Adipose tissue (tissue), 3 donors: ENCODE data around the gene PLCB2. TPM values are rescaled to one million over a fixed set of nuclear protein-coding genes. Genes with fewer than 3 reads are reported as not detected.

Experiments used
- H3K27ac ChIP-seq: one replicate; pipeline ENCODE4 v1.5.1; 2013; ENCODE audit warnings: low read depth, low read length
- WGBS, 3 donors: extraction: QIAGEN DNeasy Blood & Tissue Kit; methylation state at CpG; one replicate each; pipeline ENCODE4 v1.1.7; 2013; 5-methylcytosine and 5-hydroxymethylcytosine counted together
- polyA plus RNA-seq, 3 donors: library from polyadenylated mRNA; stranded (reverse); fragments of 200-250 nt; gene quantifications; one replicate each; pipeline ENCODE4 v1.2.3, GENCODE V29; 2013
- donor health status: healthy with polysubstance abuse.
- donor health status: Bipolar disorder and iron deficiency.
- donor health status: healthy.

PLCB2 gene
- polyA plus RNA-seq, 3 donors = 3.3 to 15.1 (median 12.7) TPM

DNA sequence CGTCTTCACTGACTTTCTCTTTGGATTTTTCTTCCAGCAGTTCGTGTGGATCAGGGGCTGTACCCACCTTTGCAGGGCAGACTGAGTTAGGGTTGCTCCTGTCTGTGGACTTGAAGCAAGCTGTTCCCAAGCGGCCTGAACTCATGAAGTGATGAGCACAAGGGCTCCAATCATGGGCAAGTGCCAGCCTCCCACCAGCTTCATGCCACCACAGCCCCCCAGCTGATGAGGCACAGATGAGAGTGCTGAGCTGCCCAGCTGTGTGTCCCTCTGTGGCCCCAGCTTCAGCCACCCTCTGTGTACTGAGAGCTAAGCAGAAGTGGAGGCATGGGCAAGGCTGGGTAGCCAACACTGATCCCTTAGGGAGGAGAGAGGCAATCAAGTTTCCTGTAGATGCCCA lies 3.3 kb upstream of the PLCB2 start:
- WGBS, 3 donors = 67 to 71% (median 71%) methylated on average over 3 of the region's 3 CpGs
- no peak overlapping the region for H3K27ac ChIP-seq

DNA sequence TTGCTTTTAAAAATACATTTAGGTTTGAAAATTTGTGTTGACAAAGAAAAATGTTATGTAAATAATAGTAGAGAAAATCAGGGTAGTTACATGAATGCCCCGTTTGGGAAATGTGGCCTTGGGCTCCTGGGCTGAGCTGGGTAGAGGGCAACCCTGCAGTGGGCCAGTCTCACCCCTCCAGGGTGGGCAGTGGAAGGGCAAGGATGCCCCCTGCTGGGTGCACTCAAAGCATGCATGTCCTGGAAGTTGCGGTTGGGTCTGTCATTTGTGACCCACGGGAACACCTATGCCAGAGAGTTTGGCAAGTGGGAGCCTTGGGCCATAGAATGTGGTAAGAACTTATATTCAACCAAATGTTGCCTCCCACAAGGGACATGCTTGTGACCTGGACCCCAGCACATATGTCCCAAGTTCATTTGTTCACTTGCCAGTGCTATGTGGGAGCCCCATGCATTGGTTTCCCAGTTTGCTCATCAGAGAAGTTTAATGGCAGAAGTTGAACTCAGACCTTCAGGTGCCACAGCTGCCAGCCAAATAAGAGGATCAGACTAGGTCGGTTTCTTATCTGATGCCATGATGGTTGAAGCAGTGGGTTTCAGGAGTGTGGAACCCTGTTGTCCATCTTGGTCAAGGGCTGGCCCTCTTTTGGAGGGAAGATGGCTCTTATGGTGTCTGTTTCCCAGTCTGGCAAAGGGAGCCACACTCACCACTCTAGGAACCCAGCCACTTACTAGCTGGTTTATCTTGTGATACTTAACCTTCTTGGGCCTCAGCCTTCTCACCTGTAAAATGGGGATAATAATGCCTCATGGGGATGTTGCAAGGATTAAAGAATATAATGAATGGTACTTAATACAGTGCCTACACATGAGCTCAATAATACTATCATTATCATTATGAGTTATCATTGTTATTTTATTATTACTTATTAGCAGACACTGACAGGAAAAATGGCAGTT lies 2.5 kb upstream of the PLCB2 start:
- H3K27ac ChIP-seq = no peak overlapping the region
- WGBS, 3 donors = 12 to 18% (median 16%) methylated on average over 4 of the region's 4 CpGs

- H3K27ac ChIP-seq = no peak overlapping the region
- 52 to 88% (median 70%) methylated on average over 8 of the region's 8 CpGs for WGBS, 3 donors
Observed at GRCh38 chr15:40309344-40309862, 1.7 kb upstream of the PLCB2 start.

DNA sequence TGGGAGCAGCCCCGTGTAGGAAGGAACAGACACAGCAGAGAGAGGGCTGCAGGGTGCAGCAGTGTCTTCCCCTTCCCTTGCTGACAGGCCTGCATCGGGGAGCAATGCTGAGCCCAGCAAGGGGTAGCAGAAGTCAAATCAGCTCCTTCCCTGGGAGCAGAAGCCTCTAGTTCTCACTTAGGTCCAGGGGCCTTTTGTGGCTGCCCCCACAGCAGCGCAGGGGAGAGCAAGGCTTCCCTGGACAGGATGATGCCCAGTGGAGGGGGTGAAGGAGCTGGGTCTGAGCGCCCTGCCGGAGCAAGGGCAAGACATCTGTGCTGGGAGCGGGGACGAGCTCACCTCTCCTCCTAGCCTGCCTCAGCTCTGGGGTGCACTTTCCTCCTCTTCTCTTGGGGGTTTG lies 827 bp downstream of the PLCB2 start:
- 53 to 85% (median 66%) methylated on average over 7 of the region's 7 CpGs for WGBS, 3 donors
- H3K27ac ChIP-seq = no peak overlapping the region

- WGBS, 3 donors = 51 to 91% (median 55%) methylated on average over 5 of the region's 5 CpGs
- no peak overlapping the region for H3K27ac ChIP-seq
Observed at GRCh38 chr15:40306371-40306770, 1.4 kb downstream of the PLCB2 start.

GRCh38 chr15:40305281-40305680 lies 2.5 kb downstream of the PLCB2 start:
- WGBS, 3 donors = 92 to 96% (median 92%) methylated on average over 4 of the region's 4 CpGs
- H3K27ac ChIP-seq = no peak overlapping the region

GRCh38 chr15:40303576-40303975 lies 4.2 kb downstream of the PLCB2 start:
- no peak overlapping the region for H3K27ac ChIP-seq
- 77 to 88% (median 84%) methylated on average over 2 of the region's 2 CpGs for WGBS, 3 donors

DNA sequence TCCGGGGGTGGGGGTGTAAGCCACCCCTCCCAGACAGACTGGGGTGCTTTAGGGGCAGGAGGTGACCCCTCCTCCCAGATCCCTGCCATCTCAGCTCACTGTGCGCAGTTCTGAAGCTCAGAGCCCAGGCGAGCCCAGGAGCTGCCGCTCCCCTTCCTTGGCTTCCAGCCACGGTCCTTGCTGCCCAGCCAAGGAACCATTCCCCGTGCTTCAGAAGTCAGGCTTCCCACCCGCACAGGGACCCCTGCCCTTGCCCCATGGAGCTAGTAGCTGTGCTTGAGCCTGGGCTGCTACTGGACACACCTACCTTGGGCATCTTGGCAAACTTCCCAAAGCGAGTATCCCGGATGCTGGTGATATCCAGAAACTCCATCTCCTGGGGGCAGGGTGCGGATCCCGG lies 4.8 kb downstream of the PLCB2 start:
- no peak overlapping the region for H3K27ac ChIP-seq
- WGBS, 3 donors = 59 to 74% (median 62%) methylated on average over 11 of the region's 11 CpGs

- WGBS, 3 donors = 90 to 92% (median 92%) methylated on average over 19 of the region's 19 CpGs
- H3K27ac ChIP-seq = no peak overlapping the region
Observed at GRCh38 chr15:40302288-40302886, 5.3 kb downstream of the PLCB2 start.

DNA sequence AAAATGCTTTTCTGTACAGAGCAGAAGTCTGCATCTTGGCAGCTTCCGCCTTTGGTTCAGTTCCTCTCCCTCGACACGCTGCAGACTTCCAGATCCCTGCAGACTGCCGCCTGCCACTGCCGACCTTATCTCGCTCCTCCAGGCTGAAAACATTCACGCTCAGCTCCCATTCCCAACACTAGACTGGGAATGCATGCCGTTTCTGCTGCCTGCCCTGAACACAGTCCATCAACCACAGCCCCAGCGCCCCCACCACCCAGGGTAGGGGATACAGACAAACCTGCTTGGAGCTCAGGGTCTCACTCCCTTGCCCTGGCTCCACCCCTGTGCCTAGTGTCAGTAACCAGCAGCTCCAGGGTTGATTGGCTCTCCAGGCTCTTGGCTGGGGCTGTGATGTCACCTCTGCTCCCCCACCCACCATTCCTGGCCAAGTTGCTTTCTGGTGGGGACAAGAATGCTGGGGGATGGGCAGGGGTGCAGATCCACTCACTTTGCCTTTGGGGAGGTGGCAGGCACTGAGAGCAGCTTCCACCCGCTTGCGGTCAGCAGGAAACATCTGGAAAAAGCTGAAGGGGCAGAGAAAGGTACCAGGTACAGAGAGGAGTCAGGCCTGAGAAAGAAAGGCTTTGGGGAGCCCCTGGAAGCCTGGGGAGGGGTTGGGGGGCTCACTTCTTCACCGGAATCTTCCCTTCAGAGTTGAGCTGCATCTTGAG lies 6.1 kb downstream of the PLCB2 start:
- 44 to 59% (median 48%) methylated on average over 12 of the region's 12 CpGs for WGBS, 3 donors

GRCh38 chr15:40300771-40301170 lies 7.0 kb downstream of the PLCB2 start:
- no peak overlapping the region for H3K27ac ChIP-seq
- 97 to 98% (median 97%) methylated on average over 2 of the region's 2 CpGs for WGBS, 3 donors

More for the DNA sequence above, 6.1 kb downstream of the PLCB2 start:
- H3K27ac ChIP-seq = no peak overlapping the region

- H3K27ac ChIP-seq = no peak overlapping the region
- 96 to 100% (median 99%) methylated on average over 2 of the region's 2 CpGs for WGBS, 3 donors
Observed at GRCh38 chr15:40300367-40300766, 7.4 kb downstream of the PLCB2 start.

DNA sequence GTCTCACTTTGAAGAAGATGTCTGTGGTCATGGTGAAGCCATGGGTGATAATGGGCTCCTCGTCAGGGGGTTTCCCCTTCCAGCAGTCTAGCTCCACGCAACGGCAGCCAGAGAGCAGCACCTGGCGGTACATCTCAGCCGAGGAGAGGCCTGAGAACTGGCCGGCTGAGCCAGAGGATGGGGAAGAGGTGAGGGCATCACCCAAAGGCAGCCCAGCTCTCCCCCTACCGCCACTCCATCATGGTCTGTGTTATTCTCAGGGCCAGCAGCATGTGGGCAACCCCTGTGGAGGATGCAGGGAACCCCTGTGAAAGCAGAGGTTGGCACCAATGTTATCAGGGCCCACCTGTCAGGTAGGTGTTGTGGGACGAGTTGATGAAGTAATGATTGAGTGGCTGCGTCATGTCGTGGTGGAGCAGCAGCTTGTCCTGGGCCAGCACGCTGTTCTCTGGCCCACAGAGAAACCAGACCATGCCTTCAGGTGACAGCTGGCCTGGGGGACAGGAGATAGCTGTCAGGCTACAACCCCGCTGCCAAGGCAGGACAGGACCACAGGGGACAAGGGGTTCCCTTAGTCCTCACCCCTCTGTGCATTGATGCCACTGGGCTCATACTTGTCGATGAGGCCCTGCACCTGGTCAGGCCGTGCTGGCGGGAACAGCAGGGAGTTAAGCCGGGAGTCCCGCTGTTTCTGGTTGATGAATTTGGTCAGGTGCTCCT lies 9.4 kb downstream of the PLCB2 start:
- no peak overlapping the region for H3K27ac ChIP-seq
- WGBS, 3 donors = 90 to 97% (median 94%) methylated on average over 17 of the region's 17 CpGs

DNA sequence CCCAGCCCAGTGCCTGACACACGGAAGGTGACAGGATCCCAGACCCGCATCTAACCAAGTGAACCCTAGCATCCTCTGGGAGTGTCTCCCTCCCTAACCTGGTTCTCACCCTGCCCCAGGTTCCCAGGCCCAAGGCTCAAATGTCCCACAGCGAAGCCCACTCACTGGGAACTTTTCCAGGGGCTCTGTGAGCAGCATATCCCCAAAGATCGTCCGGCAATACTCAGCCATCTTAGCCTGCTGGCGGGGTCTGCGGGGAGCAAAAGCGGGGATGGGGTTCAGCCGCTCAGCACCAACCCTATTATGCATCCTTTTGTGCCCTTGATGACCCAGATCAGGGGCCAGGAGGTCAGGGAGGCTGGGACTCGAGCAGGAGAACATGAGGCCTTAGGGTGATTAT lies 10.4 kb downstream of the PLCB2 start:
- no peak overlapping the region for H3K27ac ChIP-seq
- WGBS, 3 donors = 93 to 96% (median 94%) methylated on average over 10 of the region's 10 CpGs

DNA sequence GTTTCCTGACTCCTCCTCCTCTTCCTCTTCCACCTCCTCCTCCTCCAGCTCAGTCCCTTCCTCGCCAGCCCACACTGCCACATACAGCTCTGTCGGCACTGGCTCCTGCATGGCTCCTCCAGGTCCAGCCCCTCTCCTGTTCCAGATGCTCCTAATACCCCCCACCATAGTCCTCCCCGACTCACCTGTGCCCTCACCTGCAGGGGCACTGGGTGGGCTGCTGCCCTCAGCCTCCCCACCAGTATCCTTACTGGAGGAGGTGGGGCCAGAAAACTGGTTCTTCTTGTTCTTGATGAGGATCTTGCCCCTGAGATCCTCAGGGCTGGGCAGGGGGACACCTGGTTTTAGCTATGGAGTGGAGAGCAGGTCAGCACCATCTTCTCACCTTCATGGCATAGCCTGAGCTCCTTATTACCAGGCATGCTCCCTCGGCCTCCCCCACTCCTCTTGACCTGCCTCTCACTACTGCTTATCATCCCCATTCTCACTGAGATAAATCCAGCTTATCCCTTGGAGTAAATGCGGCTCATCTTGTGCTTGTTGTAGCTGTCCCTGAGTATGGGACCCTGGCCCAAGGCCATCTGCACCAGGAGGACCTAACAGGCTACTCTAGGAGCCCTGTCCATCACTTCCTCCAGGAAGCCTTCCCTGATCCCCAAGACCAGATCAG lies 11.0 kb downstream of the PLCB2 start:
- no peak overlapping the region for H3K27ac ChIP-seq
- WGBS, 3 donors = 84 to 93% (median 91%) methylated on average over 5 of the region's 5 CpGs

- 55 to 71% (median 68%) methylated on average over 12 of the region's 12 CpGs for WGBS, 3 donors
- no peak overlapping the region for H3K27ac ChIP-seq
Observed at GRCh38 chr15:40295877-40296560, 11.7 kb downstream of the PLCB2 start.

- no peak overlapping the region for H3K27ac ChIP-seq
- 79 to 97% (median 91%) methylated on average over 1 of the region's 1 CpG for WGBS, 3 donors
Observed at GRCh38 chr15:40295297-40295696, 12.4 kb downstream of the PLCB2 start.
